AG20443 (cell line): ENCODE results near the gene CTIF.

Source experiments
- DNase-seq: peaks from one replicate; pipeline ENCODE4 v3.0.0; 2012; ENCODE audit warnings: low spot score, mixed read lengths

Gene CTIF

GRCh38 chr18:48682768-48683167, 143.9 kb downstream of the CTIF start:
- no peak for DNase-seq

GRCh38 chr18:48683197-48683596, 144.4 kb downstream of the CTIF start:
- no peak for DNase-seq

GRCh38 chr18:48683661-48684060, 144.8 kb downstream of the CTIF start:
- no peak for DNase-seq

GRCh38 chr18:48687346-48688042, 148.7 kb downstream of the CTIF start:
- DNase-seq: no peak

GRCh38 chr18:48688961-48689360, 150.1 kb downstream of the CTIF start:
- DNase-seq: no peak

GRCh38 chr18:48689548-48689947, 150.7 kb downstream of the CTIF start:
- DNase-seq: no peak

GRCh38 chr18:48690494-48690893, 151.7 kb downstream of the CTIF start:
- no peak for DNase-seq

- no peak for DNase-seq
Measured at GRCh38 chr18:48693006-48693405, 154.2 kb downstream of the CTIF start.

GRCh38 chr18:48693625-48694262, 154.9 kb downstream of the CTIF start:
- DNase-seq: no peak

- no peak for DNase-seq
Measured at GRCh38 chr18:48694295-48694694, 155.5 kb downstream of the CTIF start.

GRCh38 chr18:48695671-48696070, 156.8 kb downstream of the CTIF start:
- DNase-seq: no peak

- DNase-seq: no peak
Measured at GRCh38 chr18:48696218-48696617, 157.4 kb downstream of the CTIF start.

- no peak for DNase-seq
Measured at GRCh38 chr18:48697441-48697840, 158.6 kb downstream of the CTIF start.

GRCh38 chr18:48698707-48699106, 159.9 kb downstream of the CTIF start:
- DNase-seq: no peak

- no peak for DNase-seq
Measured at GRCh38 chr18:48699761-48700160, 160.9 kb downstream of the CTIF start.

GRCh38 chr18:48700446-48700845, 161.6 kb downstream of the CTIF start:
- no peak for DNase-seq

GRCh38 chr18:48702346-48703027, 163.7 kb downstream of the CTIF start:
- no peak for DNase-seq

- no peak for DNase-seq
Measured at GRCh38 chr18:48703028-48703386, 164.2 kb downstream of the CTIF start.

GRCh38 chr18:48703418-48703817, 164.6 kb downstream of the CTIF start:
- DNase-seq: no peak

GRCh38 chr18:48705043-48705442, 166.2 kb downstream of the CTIF start:
- DNase-seq: no peak

GRCh38 chr18:48705531-48705930, 166.7 kb downstream of the CTIF start:
- no peak for DNase-seq

- DNase-seq: no peak
Measured at GRCh38 chr18:48706731-48707130, 167.9 kb downstream of the CTIF start.

GRCh38 chr18:48707636-48708296, 168.9 kb downstream of the CTIF start:
- no peak for DNase-seq
